Liver (tissue), 9 donors: Measurements from ENCODE around the gene SBK3. TPM values are rescaled to one million over a fixed set of nuclear protein-coding genes. Genes with fewer than 3 reads are reported as not detected.
"Not testable (repeated sequence)": the region's sequence is repeated elsewhere in the genome, so short reads cannot be mapped to it uniquely, and the experiment has no call there.

ENCODE experiments used
- DNase-seq: peaks from one replicate; pipeline ENCODE4 v3.0.0-alpha.2; 2017; ENCODE audit warnings: low spot score
- H3K27ac ChIP-seq, 2 donors: one replicate each; pipeline ENCODE4 v1.7.0; 2013; ENCODE audit warnings: inconsistent platforms in 2 of 2, low read length in 2 of 2, control low read depth in 1 of 2, low read depth in 1 of 2, mild to moderate bottlenecking in 1 of 2
- H3K27me3 ChIP-seq, 4 donors: one replicate each; pipeline versions ENCODE4 v1.6.1 to v1.7.0; 2013; ENCODE audit warnings: low read length in 3 of 4, inconsistent platforms in 1 of 4, mild to moderate bottlenecking in 1 of 4, moderate library complexity in 1 of 4; ENCODE audit not compliant: control insufficient read depth in 4 of 4, insufficient read depth in 4 of 4
- H3K36me3 ChIP-seq, 4 donors: one replicate each; pipeline versions ENCODE4 v1.6.1 to v1.7.0; 2013; ENCODE audit warnings: low read length in 3 of 4, mild to moderate bottlenecking in 3 of 4, low read depth in 1 of 4, moderate library complexity in 1 of 4; ENCODE audit not compliant: control insufficient read depth in 4 of 4, insufficient read depth in 3 of 4
- H3K4me1 ChIP-seq, 4 donors: one replicate each; pipeline versions ENCODE4 v1.6.1 to v1.7.0; 2013; ENCODE audit warnings: low read length in 3 of 4, mild to moderate bottlenecking in 3 of 4, moderate library complexity in 1 of 4; ENCODE audit not compliant: control insufficient read depth in 4 of 4, insufficient read depth in 4 of 4
- H3K4me3 ChIP-seq, 3 donors: one replicate each; pipeline versions ENCODE4 v1.6.1 to v1.7.0; 2013; ENCODE audit warnings: low read length in 3 of 3, control low read depth in 1 of 3, low read depth in 1 of 3, mild to moderate bottlenecking in 1 of 3
- H3K9ac ChIP-seq, 2 donors: one replicate each; pipeline ENCODE4 v1.7.0; 2013; ENCODE audit warnings: low read length in 2 of 2, mild to moderate bottlenecking in 2 of 2, moderate library complexity in 2 of 2, control low read depth in 1 of 2, low read depth in 1 of 2
- H3K9me3 ChIP-seq, 4 donors: one replicate each; pipeline versions ENCODE4 v1.6.1 to v1.7.0; 2013; ENCODE audit warnings: low read length in 3 of 4; ENCODE audit not compliant: control insufficient read depth in 4 of 4
- ATF3 ChIP-seq: IDR thresholded peaks from 2 replicates; pipeline ENCODE4 v1.6.1; 2016; ENCODE audit warnings: antibody characterized with exemption
- EGR1 ChIP-seq, 2 donors: IDR thresholded peaks; 2 replicates each; pipeline ENCODE4 v1.6.1; 2016 to 2018; ENCODE audit warnings: antibody characterized with exemption in 2 of 2, low read depth in 2 of 2
- FOXA1 ChIP-seq: IDR thresholded peaks from 2 replicates; pipeline ENCODE4 v1.6.1; 2016; ENCODE audit warnings: antibody characterized with exemption
- FOXA2 ChIP-seq: IDR thresholded peaks from 2 replicates; pipeline ENCODE4 v1.6.1; 2016; ENCODE audit warnings: antibody characterized with exemption
- GABPA ChIP-seq, 2 donors: IDR thresholded peaks in 1 of 2; conservative IDR thresholded peaks in 1 of 2; 2 replicates each; pipeline ENCODE4 v1.6.1; 2016; ENCODE audit warnings: antibody characterized with exemption in 2 of 2, mild to moderate bottlenecking in 1 of 2, moderate library complexity in 1 of 2
- HNF4G ChIP-seq: IDR thresholded peaks from 2 replicates; pipeline ENCODE4 v1.6.1; 2016; ENCODE audit warnings: antibody characterized with exemption
- JUND ChIP-seq, 2 donors: IDR thresholded peaks; 2 replicates each; pipeline ENCODE4 v1.6.1; 2016; ENCODE audit warnings: antibody characterized with exemption in 2 of 2
- MAX ChIP-seq: IDR thresholded peaks from 2 replicates; pipeline ENCODE4 v1.6.1; 2016; ENCODE audit warnings: antibody characterized with exemption
- NR2F2 ChIP-seq: IDR thresholded peaks from 2 replicates; pipeline ENCODE4 v1.6.1; 2016; ENCODE audit warnings: antibody characterized with exemption
- REST ChIP-seq: IDR thresholded peaks from 2 replicates; pipeline ENCODE4 v1.6.1; 2016; ENCODE audit warnings: antibody characterized with exemption, mild to moderate bottlenecking
- RXRA ChIP-seq, 2 donors: IDR thresholded peaks; 2 replicates each; pipeline ENCODE4 v1.6.1; 2017 to 2018; ENCODE audit warnings: antibody characterized with exemption in 2 of 2, mild to moderate bottlenecking in 1 of 2
- SP1 ChIP-seq: IDR thresholded peaks from 2 replicates; pipeline ENCODE4 v1.6.1; 2018; ENCODE audit warnings: antibody characterized with exemption, mild to moderate bottlenecking
- TAF1 ChIP-seq: conservative IDR thresholded peaks from 2 replicates; pipeline ENCODE4 v1.6.1; 2016; ENCODE audit warnings: antibody characterized with exemption, mild to moderate bottlenecking
- ZBTB33 ChIP-seq: IDR thresholded peaks from 2 replicates; pipeline ENCODE4 v1.6.1; 2016; ENCODE audit warnings: antibody characterized with exemption
- WGBS: extraction: QIAGEN DNeasy Blood & Tissue Kit; methylation state at CpG from one replicate; pipeline ENCODE4 v1.1.7; 2013; 5-methylcytosine and 5-hydroxymethylcytosine counted together
- polyA plus RNA-seq, 2 donors: library from polyadenylated mRNA; stranded (reverse) in 1 of 2; unstranded in 1 of 2; fragments of 200-250 nt in 1 of 2; fragments of >200 nt in 1 of 2; fragmentation: Nextera tagmentation in 1 of 2; extraction: Ambion mirVana in 1 of 2; gene quantifications; one replicate each; pipeline versions ENCODE4 v1.2.1 to v1.2.3, GENCODE V29; 2013 to 2015
- total RNA-seq, 2 donors: library from RNA; depleted of rRNA; stranded (reverse); fragments of >200 nt; gene quantifications; one replicate each; pipeline ENCODE4 v1.2.3, GENCODE V29; 2014
- donor health status: healthy.
- donor health status: healthy.
- donor health status: healthy.
- donor health status: healthy.
- donor health status: healthy.

SBK3 gene
- total and polyA plus RNA-seq, 4 donors, result 0.03 TPM; not detected in 3

GRCh38 chr19:55534280-55534679, 11.1 kb downstream of the SBK3 start:
- not testable (repeated sequence) for H3K27ac ChIP-seq, H3K9ac ChIP-seq, H3K4me1 ChIP-seq, H3K27me3 ChIP-seq, H3K4me3 ChIP-seq, H3K9me3 ChIP-seq, DNase-seq, H3K36me3 ChIP-seq
- 91% methylated on average over 7 of the region's 7 CpGs for WGBS

GRCh38 chr19:55530996-55531395, 14.3 kb downstream of the SBK3 start:
- WGBS, result 94% methylated on average over 26 of the region's 26 CpGs
- H3K27me3 ChIP-seq, result no peaks in the 10 kb centered on the region
- H3K9me3 ChIP-seq, result no peaks in the 10 kb centered on the region
- no peak overlapping the region for H3K9ac ChIP-seq
- TF ChIP-seq EGR1 (IDR thresholded peaks at IDR 0.05; ENCODE audit: low read depth in 2 of 2) (no peak), RXRA (IDR thresholded peaks at IDR 0.05) (no peak), HNF4G (no peak), ZBTB33 (no peak), REST (no peak), SP1 (no peak), JUND (IDR thresholded peaks at IDR 0.05) (no peak), FOXA1 (no peak), MAX (no peak), NR2F2 (no peak), GABPA (IDR thresholded peaks at IDR 0.05 in 1 of 2, conservative IDR thresholded peaks at IDR 0.05 in 1 of 2) (no peak)
- peaks cover 0 to 7% (median 3%) of the 10 kb centered on the region in 4 donors for H3K4me1 ChIP-seq
- no peak overlapping the region for H3K4me3 ChIP-seq
- H3K36me3 ChIP-seq, result no peaks in the 10 kb centered on the region
- no peak for DNase-seq
- H3K27ac ChIP-seq, result no peak overlapping the region

GRCh38 chr19:55529636-55530234, 15.6 kb downstream of the SBK3 start:
- TF ChIP-seq FOXA1 (no peak), GABPA (IDR thresholded peaks at IDR 0.05 in 1 of 2, conservative IDR thresholded peaks at IDR 0.05 in 1 of 2) (no peak), SP1 (no peak), NR2F2 (no peak), FOXA2 (no peak), TAF1 (no peak), MAX (no peak), ATF3 (no peak), REST (no peak), ZBTB33 (no peak)
- Histone ChIP-seq H3K9me3 (no peaks in the 10 kb centered on the region), H3K4me3 (no peak overlapping the region), H3K36me3 (no peaks in the 10 kb centered on the region), H3K4me1 (peaks cover 0 to 10% (median 5%) of the 10 kb centered on the region in 4 donors), H3K27me3 (no peaks in the 10 kb centered on the region), H3K9ac (no peak overlapping the region), H3K27ac (no peak overlapping the region)
- no peak for DNase-seq
- WGBS, result 88% methylated on average over 56 of the region's 56 CpGs
